Measurements from ENCODE around the gene ATP2B3. TPM values are rescaled to one million over a fixed set of nuclear protein-coding genes. Genes with fewer than 3 reads are reported as not detected.

Gene ATP2B3
- total RNA-seq, 1 experiment from 2014 or later = not detected

- TF ChIP-seq, protein P1, sequence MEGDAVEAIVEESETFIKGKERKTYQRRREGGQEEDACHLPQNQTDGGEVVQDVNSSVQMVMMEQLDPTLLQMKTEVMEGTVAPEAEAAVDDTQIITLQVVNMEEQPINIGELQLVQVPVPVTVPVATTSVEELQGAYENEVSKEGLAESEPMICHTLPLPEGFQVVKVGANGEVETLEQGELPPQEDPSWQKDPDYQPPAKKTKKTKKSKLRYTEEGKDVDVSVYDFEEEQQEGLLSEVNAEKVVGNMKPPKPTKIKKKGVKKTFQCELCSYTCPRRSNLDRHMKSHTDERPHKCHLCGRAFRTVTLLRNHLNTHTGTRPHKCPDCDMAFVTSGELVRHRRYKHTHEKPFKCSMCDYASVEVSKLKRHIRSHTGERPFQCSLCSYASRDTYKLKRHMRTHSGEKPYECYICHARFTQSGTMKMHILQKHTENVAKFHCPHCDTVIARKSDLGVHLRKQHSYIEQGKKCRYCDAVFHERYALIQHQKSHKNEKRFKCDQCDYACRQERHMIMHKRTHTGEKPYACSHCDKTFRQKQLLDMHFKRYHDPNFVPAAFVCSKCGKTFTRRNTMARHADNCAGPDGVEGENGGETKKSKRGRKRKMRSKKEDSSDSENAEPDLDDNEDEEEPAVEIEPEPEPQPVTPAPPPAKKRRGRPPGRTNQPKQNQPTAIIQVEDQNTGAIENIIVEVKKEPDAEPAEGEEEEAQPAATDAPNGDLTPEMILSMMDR (IDR thresholded peaks at IDR 0.05; ENCODE audit: unreplicated experiment) = no peak
- Mint-ChIP-seq H3K36me3 (ENCODE audit: insufficient read depth, unreplicated experiment) (no peaks in the 10 kb centered on the region), H3K4me1 (ENCODE audit: insufficient read depth, unreplicated experiment) (no peaks in the 10 kb centered on the region), H3K27ac (ENCODE audit: low read depth, unreplicated experiment) (no peak overlapping the region), H3K27me3 (ENCODE audit: insufficient read depth, unreplicated experiment) (no peaks in the 10 kb centered on the region), H3K9me3 (ENCODE audit: unreplicated experiment) (no peaks in the 10 kb centered on the region), H3K4me3 (ENCODE audit: unreplicated experiment) (no peak overlapping the region)
- DNase-seq (ENCODE audit: unreplicated experiment) = no peak
- POLR2A ChIA-PET = no interaction called here
- CTCF ChIA-PET = no interaction called here
- BruUV-seq (replicated peaks) = no TSS peak
- intact Hi-C loops (cut with micrococcal nuclease) = no loop called here
Measured at GRCh38 chrX:153477364-153477857, 40.0 kb upstream of the ATP2B3 start.

- BruUV-seq (replicated peaks) = no TSS peak
- H3K27me3 Mint-ChIP-seq (ENCODE audit: insufficient read depth, unreplicated experiment) = no peaks in the 10 kb centered on the region
- no peak overlapping the region for H3K4me3 Mint-ChIP-seq (ENCODE audit: unreplicated experiment)
- CTCF ChIA-PET = no interaction called here
- DNase-seq (ENCODE audit: unreplicated experiment) = no peak
- TF ChIP-seq, protein P1 (IDR thresholded peaks at IDR 0.05; ENCODE audit: unreplicated experiment) = no peak
- POLR2A ChIA-PET = no interaction called here
- no peaks in the 10 kb centered on the region for H3K4me1 Mint-ChIP-seq (ENCODE audit: insufficient read depth, unreplicated experiment)
- intact Hi-C loops (cut with micrococcal nuclease) = no loop called here
- H3K27ac Mint-ChIP-seq (ENCODE audit: low read depth, unreplicated experiment) = no peak overlapping the region
- no peaks in the 10 kb centered on the region for H3K9me3 Mint-ChIP-seq (ENCODE audit: unreplicated experiment)
- no peaks in the 10 kb centered on the region for H3K36me3 Mint-ChIP-seq (ENCODE audit: insufficient read depth, unreplicated experiment)
Measured at GRCh38 chrX:153477901-153478300, 39.5 kb upstream of the ATP2B3 start.

- H3K27me3 Mint-ChIP-seq (ENCODE audit: insufficient read depth, unreplicated experiment) = no peaks in the 10 kb centered on the region
- H3K36me3 Mint-ChIP-seq (ENCODE audit: insufficient read depth, unreplicated experiment) = no peaks in the 10 kb centered on the region
- TF ChIP-seq, protein P1 (IDR thresholded peaks at IDR 0.05; ENCODE audit: unreplicated experiment) = no peak
- POLR2A ChIA-PET = no interaction called here
- no peak overlapping the region for H3K27ac Mint-ChIP-seq (ENCODE audit: low read depth, unreplicated experiment)
- BruUV-seq (replicated peaks) = no TSS peak
- H3K4me1 Mint-ChIP-seq (ENCODE audit: insufficient read depth, unreplicated experiment) = no peaks in the 10 kb centered on the region
- H3K9me3 Mint-ChIP-seq (ENCODE audit: unreplicated experiment) = no peaks in the 10 kb centered on the region
- intact Hi-C loops (cut with micrococcal nuclease) = no loop called here
- DNase-seq (ENCODE audit: unreplicated experiment) = no peak
- H3K4me3 Mint-ChIP-seq (ENCODE audit: unreplicated experiment) = no peak overlapping the region
- CTCF ChIA-PET = no interaction called here
Measured at GRCh38 chrX:153478746-153479145, 38.7 kb upstream of the ATP2B3 start.

- no TSS peak for BruUV-seq (replicated peaks)
- Mint-ChIP-seq H3K27me3 (ENCODE audit: insufficient read depth, unreplicated experiment) (no peaks in the 10 kb centered on the region), H3K4me1 (ENCODE audit: insufficient read depth, unreplicated experiment) (no peaks in the 10 kb centered on the region), H3K36me3 (ENCODE audit: insufficient read depth, unreplicated experiment) (no peaks in the 10 kb centered on the region), H3K9me3 (ENCODE audit: unreplicated experiment) (no peaks in the 10 kb centered on the region), H3K27ac (ENCODE audit: low read depth, unreplicated experiment) (no peak overlapping the region), H3K4me3 (ENCODE audit: unreplicated experiment) (no peak overlapping the region)
- ChIA-PET POLR2A (no interaction called here), CTCF (no interaction called here)
- no peak for DNase-seq (ENCODE audit: unreplicated experiment)
- intact Hi-C loops (cut with micrococcal nuclease) = no loop called here
- TF ChIP-seq, protein P1 (IDR thresholded peaks at IDR 0.05; ENCODE audit: unreplicated experiment) = no peak
Measured at GRCh38 chrX:153481043-153481442, 36.4 kb upstream of the ATP2B3 start.
